ENCODE measurements around the gene FRS2.
"Not testable (repeated sequence)": the region's sequence is repeated elsewhere in the genome, so short reads cannot be mapped to it uniquely, and the experiment has no call there.

Gene FRS2

GRCh38 chr12:69442894-69443293, 27.3 kb upstream of the FRS2 start:
- DNase-seq (ENCODE audit: insufficient read length, low spot score) (peak; percentile 12), FAIRE-seq (no peak)
- TF ChIP-seq POLR2A (IDR thresholded peaks at IDR 0.05; ENCODE audit: low read depth, low read length), result no peak

- no peak for TF ChIP-seq POLR2A (IDR thresholded peaks at IDR 0.05; ENCODE audit: low read depth, low read length)
- DNase-seq (ENCODE audit: insufficient read length, low spot score) (no peak), FAIRE-seq (no peak)
Measured at GRCh38 chr12:69443916-69444315, 26.3 kb upstream of the FRS2 start.

GRCh38 chr12:69447892-69448291, 22.3 kb upstream of the FRS2 start:
- FAIRE-seq, result no peak
- TF ChIP-seq POLR2A (IDR thresholded peaks at IDR 0.05; ENCODE audit: low read depth, low read length), result no peak

GRCh38 chr12:69452598-69453132, 17.5 kb upstream of the FRS2 start:
- not testable (repeated sequence) for FAIRE-seq; DNase-seq (ENCODE audit: insufficient read length, low spot score)

More at GRCh38 chr12:69447892-69448291, 22.3 kb upstream of the FRS2 start:
- DNase-seq (ENCODE audit: insufficient read length, low spot score), result no peak

- DNase-seq (ENCODE audit: insufficient read length, low spot score) (no peak), FAIRE-seq (no peak)
- no peak for TF ChIP-seq POLR2A (IDR thresholded peaks at IDR 0.05; ENCODE audit: low read depth, low read length)
Measured at GRCh38 chr12:69456239-69456638, 13.9 kb upstream of the FRS2 start.

- no peak for TF ChIP-seq POLR2A (IDR thresholded peaks at IDR 0.05; ENCODE audit: low read depth, low read length)
- FAIRE-seq, result no peak
- DNase-seq (ENCODE audit: insufficient read length, low spot score), result no peak
Measured at GRCh38 chr12:69457433-69457832, 12.8 kb upstream of the FRS2 start.

- no peak for DNase-seq (ENCODE audit: insufficient read length, low spot score)
- no peak for TF ChIP-seq POLR2A (IDR thresholded peaks at IDR 0.05; ENCODE audit: low read depth, low read length)
- no peak for FAIRE-seq
Measured at GRCh38 chr12:69459477-69459876, 10.7 kb upstream of the FRS2 start.

- FAIRE-seq (no peak), DNase-seq (ENCODE audit: insufficient read length, low spot score) (no peak)
- no peak for TF ChIP-seq POLR2A (IDR thresholded peaks at IDR 0.05; ENCODE audit: low read depth, low read length)
Measured at GRCh38 chr12:69464428-69464827, 5.8 kb upstream of the FRS2 start.

- FAIRE-seq (peak; percentile 43), DNase-seq (ENCODE audit: insufficient read length, low spot score) (no peak)
- no peak for TF ChIP-seq POLR2A (IDR thresholded peaks at IDR 0.05; ENCODE audit: low read depth, low read length)
Measured at GRCh38 chr12:69466867-69467266, 3.3 kb upstream of the FRS2 start.

GRCh38 chr12:69467366-69467765, 2.8 kb upstream of the FRS2 start:
- no peak for TF ChIP-seq POLR2A (IDR thresholded peaks at IDR 0.05; ENCODE audit: low read depth, low read length)
- FAIRE-seq, result no peak
- no peak for DNase-seq (ENCODE audit: insufficient read length, low spot score)

- no peak for DNase-seq (ENCODE audit: insufficient read length, low spot score)
- peak; percentile 90 for FAIRE-seq
- TF ChIP-seq POLR2A (IDR thresholded peaks at IDR 0.05; ENCODE audit: low read depth, low read length), result no peak
Measured at GRCh38 chr12:69468237-69469026, 1.8 kb upstream of the FRS2 start.

- TF ChIP-seq POLR2A (IDR thresholded peaks at IDR 0.05; ENCODE audit: low read depth, low read length), result no peak
- FAIRE-seq, result peak; percentile 23
- no peak for DNase-seq (ENCODE audit: insufficient read length, low spot score)
Measured at GRCh38 chr12:69469854-69470188, 367 bp upstream of the FRS2 start.

- no peak for FAIRE-seq
- no peak for DNase-seq (ENCODE audit: insufficient read length, low spot score)
- TF ChIP-seq POLR2A (IDR thresholded peaks at IDR 0.05; ENCODE audit: low read depth, low read length), result no peak
Measured at GRCh38 chr12:69471076-69471430, 865 bp downstream of the FRS2 start.

- FAIRE-seq, result peak; percentile 6
- DNase-seq (ENCODE audit: insufficient read length, low spot score), result no peak
Measured at GRCh38 chr12:69471667-69472385, 1.6 kb downstream of the FRS2 start.

GRCh38 chr12:69473262-69473661, 3.1 kb downstream of the FRS2 start:
- DNase-seq (ENCODE audit: insufficient read length, low spot score) (no peak), FAIRE-seq (peak; percentile 52)
- no peak for TF ChIP-seq POLR2A (IDR thresholded peaks at IDR 0.05; ENCODE audit: low read depth, low read length)

More at GRCh38 chr12:69471667-69472385, 1.6 kb downstream of the FRS2 start:
- no peak for TF ChIP-seq POLR2A (IDR thresholded peaks at IDR 0.05; ENCODE audit: low read depth, low read length)
